ENCODE measurements around the gene AOX1. TPM values are rescaled to one million over a fixed set of nuclear protein-coding genes. Genes with fewer than 3 reads are reported as not detected.

Gene AOX1
- total RNA-seq, 1 experiment from 2014 or later: 3.0 TPM

DNA sequence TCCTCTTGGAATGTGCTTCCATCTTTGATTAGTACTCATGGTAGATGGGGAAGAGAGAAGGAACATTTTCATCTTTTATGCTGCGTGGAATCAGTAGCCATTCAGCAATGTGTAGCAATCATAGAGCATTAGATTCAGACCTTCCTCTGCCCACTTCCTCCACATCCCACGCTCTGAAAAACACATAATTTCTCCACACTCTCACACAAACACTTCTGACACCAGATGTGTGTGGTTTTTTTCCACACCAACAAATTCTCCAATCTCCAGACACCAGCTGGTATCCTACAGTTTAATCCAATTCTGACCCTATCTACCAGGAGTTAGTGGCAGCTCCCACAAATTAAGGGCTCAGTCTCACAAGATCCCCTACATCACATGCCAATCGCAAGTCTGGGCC lies 103.3 kb downstream of the AOX1 start:
- DNase-seq (ENCODE audit: low read depth, low spot score): no peak
- CTCF ChIA-PET: no interaction called here
- TF ChIP-seq POLR2AphosphoS5 (IDR thresholded peaks at IDR 0.05; ENCODE audit: low read depth, low read length) (no peak), SIN3A (IDR thresholded peaks at IDR 0.05; ENCODE audit: borderline replicate concordance, insufficient read depth, low read depth, low read length) (no peak), TCF7L2 (IDR thresholded peaks at IDR 0.05; ENCODE audit: low read depth, low read length) (no peak)
- TF ChIP-seq, protein P1, sequence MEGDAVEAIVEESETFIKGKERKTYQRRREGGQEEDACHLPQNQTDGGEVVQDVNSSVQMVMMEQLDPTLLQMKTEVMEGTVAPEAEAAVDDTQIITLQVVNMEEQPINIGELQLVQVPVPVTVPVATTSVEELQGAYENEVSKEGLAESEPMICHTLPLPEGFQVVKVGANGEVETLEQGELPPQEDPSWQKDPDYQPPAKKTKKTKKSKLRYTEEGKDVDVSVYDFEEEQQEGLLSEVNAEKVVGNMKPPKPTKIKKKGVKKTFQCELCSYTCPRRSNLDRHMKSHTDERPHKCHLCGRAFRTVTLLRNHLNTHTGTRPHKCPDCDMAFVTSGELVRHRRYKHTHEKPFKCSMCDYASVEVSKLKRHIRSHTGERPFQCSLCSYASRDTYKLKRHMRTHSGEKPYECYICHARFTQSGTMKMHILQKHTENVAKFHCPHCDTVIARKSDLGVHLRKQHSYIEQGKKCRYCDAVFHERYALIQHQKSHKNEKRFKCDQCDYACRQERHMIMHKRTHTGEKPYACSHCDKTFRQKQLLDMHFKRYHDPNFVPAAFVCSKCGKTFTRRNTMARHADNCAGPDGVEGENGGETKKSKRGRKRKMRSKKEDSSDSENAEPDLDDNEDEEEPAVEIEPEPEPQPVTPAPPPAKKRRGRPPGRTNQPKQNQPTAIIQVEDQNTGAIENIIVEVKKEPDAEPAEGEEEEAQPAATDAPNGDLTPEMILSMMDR (IDR thresholded peaks at IDR 0.05): no peak
- TF ChIP-seq, protein P2, sequence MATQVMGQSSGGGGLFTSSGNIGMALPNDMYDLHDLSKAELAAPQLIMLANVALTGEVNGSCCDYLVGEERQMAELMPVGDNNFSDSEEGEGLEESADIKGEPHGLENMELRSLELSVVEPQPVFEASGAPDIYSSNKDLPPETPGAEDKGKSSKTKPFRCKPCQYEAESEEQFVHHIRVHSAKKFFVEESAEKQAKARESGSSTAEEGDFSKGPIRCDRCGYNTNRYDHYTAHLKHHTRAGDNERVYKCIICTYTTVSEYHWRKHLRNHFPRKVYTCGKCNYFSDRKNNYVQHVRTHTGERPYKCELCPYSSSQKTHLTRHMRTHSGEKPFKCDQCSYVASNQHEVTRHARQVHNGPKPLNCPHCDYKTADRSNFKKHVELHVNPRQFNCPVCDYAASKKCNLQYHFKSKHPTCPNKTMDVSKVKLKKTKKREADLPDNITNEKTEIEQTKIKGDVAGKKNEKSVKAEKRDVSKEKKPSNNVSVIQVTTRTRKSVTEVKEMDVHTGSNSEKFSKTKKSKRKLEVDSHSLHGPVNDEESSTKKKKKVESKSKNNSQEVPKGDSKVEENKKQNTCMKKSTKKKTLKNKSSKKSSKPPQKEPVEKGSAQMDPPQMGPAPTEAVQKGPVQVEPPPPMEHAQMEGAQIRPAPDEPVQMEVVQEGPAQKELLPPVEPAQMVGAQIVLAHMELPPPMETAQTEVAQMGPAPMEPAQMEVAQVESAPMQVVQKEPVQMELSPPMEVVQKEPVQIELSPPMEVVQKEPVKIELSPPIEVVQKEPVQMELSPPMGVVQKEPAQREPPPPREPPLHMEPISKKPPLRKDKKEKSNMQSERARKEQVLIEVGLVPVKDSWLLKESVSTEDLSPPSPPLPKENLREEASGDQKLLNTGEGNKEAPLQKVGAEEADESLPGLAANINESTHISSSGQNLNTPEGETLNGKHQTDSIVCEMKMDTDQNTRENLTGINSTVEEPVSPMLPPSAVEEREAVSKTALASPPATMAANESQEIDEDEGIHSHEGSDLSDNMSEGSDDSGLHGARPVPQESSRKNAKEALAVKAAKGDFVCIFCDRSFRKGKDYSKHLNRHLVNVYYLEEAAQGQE (IDR thresholded peaks at IDR 0.05; ENCODE audit: insufficient read depth in 1 of 2, low read depth in 2 of 2, low read length in 1 of 2): no peak
- intact Hi-C loops (cut with micrococcal nuclease; ENCODE audit: unreplicated experiment) (no loop called here), in situ Hi-C loops (cut with HindIII; ENCODE audit: low pct_unique_long_range_greater_than_20kb, low sequenced_read_pairs) (no loop called here)
- no peaks in the 10 kb centered on the region for H3K9me3 ChIP-seq (ENCODE audit: control insufficient read depth, insufficient read depth, low read depth, low read length)
- no peak overlapping the region for H3K27ac ChIP-seq (ENCODE audit: low read length)
- POLR2A ChIA-PET: interaction anchor here (0.6 kb wide), 1 partner anchor 187 kb away, joined by 8 read pairs; no protein-coding TSS in a partner anchor
- ATAC-seq: no peak
- no peaks in the 10 kb centered on the region for H3K27me3 ChIP-seq (ENCODE audit: control insufficient read depth, insufficient read depth, low read length)
- no peaks in the 10 kb centered on the region for H3K4me1 ChIP-seq (ENCODE audit: control insufficient read depth, insufficient read depth, low read length)
- no peak overlapping the region for H3K4me3 ChIP-seq (ENCODE audit: low read depth in 2 of 2, low read length in 2 of 2)
- BruUV-seq (replicated peaks): no TSS peak
- no peaks in the 10 kb centered on the region for H3K36me3 ChIP-seq (ENCODE audit: control insufficient read depth, insufficient read depth, low read length)

DNA sequence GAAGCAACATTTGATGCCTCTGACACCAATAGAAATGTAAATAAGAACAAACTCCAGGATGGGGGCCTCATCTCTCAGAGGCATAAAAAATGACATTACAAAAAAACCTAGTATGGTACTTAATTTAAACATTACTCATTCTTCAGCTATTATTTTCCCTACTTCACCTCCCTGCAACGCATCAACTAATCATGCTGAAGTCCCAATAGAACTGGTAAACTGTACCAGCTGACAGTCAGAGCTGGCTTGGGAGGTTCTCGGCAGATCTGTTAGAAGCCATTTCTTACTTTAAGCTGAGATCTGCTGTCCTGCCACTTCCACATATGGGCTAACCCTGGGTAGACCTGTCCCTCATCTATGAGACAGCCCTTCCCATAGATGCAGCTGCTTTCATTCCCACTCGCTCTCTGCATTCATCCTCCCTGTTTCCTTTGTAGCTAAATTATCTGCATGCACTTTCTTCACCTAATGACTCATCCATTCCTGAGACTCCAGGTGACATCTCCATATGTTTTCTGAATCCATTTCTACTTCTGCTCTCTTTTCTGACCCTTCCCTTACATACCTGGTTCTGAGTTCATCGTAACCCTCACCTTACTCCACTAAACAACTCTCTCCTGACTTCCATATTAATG lies 108.1 kb downstream of the AOX1 start:
- intact Hi-C loops (cut with micrococcal nuclease; ENCODE audit: unreplicated experiment): no loop called here
- TF ChIP-seq TCF7L2 (IDR thresholded peaks at IDR 0.05; ENCODE audit: low read depth, low read length): no peak
- no peak for TF ChIP-seq POLR2AphosphoS5 (IDR thresholded peaks at IDR 0.05; ENCODE audit: low read depth, low read length)
- TF ChIP-seq SIN3A (IDR thresholded peaks at IDR 0.05; ENCODE audit: borderline replicate concordance, insufficient read depth, low read depth, low read length): no peak
- TF ChIP-seq, protein P2 (IDR thresholded peaks at IDR 0.05; ENCODE audit: insufficient read depth in 1 of 2, low read depth in 2 of 2, low read length in 1 of 2): no peak
- TF ChIP-seq, protein P1 (IDR thresholded peaks at IDR 0.05): no peak
- CTCF ChIA-PET: no interaction called here
- no TSS peak for BruUV-seq (replicated peaks)
- H3K36me3 ChIP-seq (ENCODE audit: control insufficient read depth, insufficient read depth, low read length): no peaks in the 10 kb centered on the region
- no peaks in the 10 kb centered on the region for H3K27me3 ChIP-seq (ENCODE audit: control insufficient read depth, insufficient read depth, low read length)
- no peaks in the 10 kb centered on the region for H3K4me1 ChIP-seq (ENCODE audit: control insufficient read depth, insufficient read depth, low read length)
- no peak for ATAC-seq
- POLR2A ChIA-PET: no interaction called here
- no peak for DNase-seq (ENCODE audit: low read depth, low spot score)
- no peak overlapping the region for H3K4me3 ChIP-seq (ENCODE audit: low read depth in 2 of 2, low read length in 2 of 2)
- no peak overlapping the region for H3K27ac ChIP-seq (ENCODE audit: low read length)
- no peaks in the 10 kb centered on the region for H3K9me3 ChIP-seq (ENCODE audit: control insufficient read depth, insufficient read depth, low read depth, low read length)
- in situ Hi-C loops (cut with HindIII; ENCODE audit: low pct_unique_long_range_greater_than_20kb, low sequenced_read_pairs): no loop called here

Measured in Panc1 (cell line).